ENCODE data around the gene DIDO1. TPM values are rescaled to one million over a fixed set of nuclear protein-coding genes. Genes with fewer than 3 reads are reported as not detected.

Gene DIDO1
- total RNA-seq, 1 experiment from 2014 or later: 27.8 TPM

- no peak for DNase-seq (ENCODE audit: extremely low read depth, low read depth)
Observed at GRCh38 chr20:62898093-62898964, 28.0 kb downstream of the DIDO1 start.

- DNase-seq (ENCODE audit: extremely low read depth, low read depth): no peak
Observed at GRCh38 chr20:62897666-62898065, 28.6 kb downstream of the DIDO1 start.

- no peak for DNase-seq (ENCODE audit: extremely low read depth, low read depth)
Observed at GRCh38 chr20:62896526-62896925, 29.8 kb downstream of the DIDO1 start.

GRCh38 chr20:62895539-62895938 is 30.8 kb downstream of the DIDO1 start:
- DNase-seq (ENCODE audit: extremely low read depth, low read depth): no peak

DNA sequence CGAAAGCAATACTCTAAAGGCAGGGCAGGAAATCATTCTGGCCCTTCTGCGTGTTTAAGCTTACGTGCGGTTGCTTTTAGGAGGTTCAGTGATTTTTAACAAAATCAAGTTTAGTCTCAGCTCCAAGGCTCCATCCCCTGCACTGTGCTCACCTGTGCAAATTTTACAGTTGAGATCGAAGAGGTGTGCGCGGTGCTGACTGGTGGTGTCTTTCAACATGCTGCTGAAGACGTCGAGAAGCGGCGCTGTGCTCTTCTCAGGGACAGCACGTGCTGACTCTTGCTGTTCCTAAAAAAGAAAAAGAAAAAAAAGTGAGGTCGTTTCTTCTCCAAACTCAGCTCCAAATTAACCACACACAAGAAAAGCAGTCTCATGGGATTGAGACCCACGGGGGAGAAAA is 32.0 kb downstream of the DIDO1 start:
- DNase-seq (ENCODE audit: extremely low read depth, low read depth): no peak

DNA sequence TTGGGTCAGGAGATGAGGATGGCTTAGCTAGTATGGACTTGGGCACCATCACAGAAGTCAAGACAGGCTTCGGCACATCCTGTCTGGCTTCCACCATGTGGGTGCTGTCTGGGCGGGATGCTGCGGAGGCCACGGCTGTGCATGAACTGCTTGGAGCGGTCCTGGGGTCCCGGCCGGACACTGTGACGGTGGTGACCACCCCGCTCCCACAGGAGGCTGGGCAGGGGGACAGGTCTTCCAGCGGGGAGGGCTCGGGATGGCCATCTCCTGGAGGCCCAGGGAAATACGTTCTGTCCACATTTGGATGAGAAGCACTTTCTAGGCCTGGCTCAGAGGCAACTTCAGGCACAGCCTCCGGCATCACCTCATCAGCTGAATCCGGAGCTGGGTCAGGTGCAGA is 32.6 kb downstream of the DIDO1 start:
- DNase-seq (ENCODE audit: extremely low read depth, low read depth): no peak

GRCh38 chr20:62892348-62893304 is 33.7 kb downstream of the DIDO1 start:
- DNase-seq (ENCODE audit: extremely low read depth, low read depth): no peak

- DNase-seq (ENCODE audit: extremely low read depth, low read depth): no peak
Observed at GRCh38 chr20:62891111-62891510, 35.2 kb downstream of the DIDO1 start.

- DNase-seq (ENCODE audit: extremely low read depth, low read depth): no peak
Observed at GRCh38 chr20:62890444-62890843, 35.9 kb downstream of the DIDO1 start.

DNA sequence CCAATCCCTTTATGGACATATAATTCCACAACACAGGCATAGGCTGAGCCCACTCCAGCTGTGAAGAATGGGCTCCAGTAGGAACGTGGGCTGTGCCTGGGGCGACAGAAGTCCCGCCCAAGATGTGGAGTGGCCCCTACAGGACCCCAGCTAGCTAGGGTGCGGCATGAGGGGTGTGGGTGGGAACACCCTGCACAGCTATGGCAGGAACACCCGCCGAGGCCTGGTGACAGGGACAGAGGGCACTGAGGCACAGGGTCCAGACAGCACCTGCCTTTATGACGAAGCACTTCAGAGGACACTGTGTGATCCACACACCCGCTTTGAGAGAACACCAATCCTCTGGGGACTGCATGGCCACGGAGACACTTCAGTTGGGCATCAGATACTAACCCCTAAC is 36.4 kb downstream of the DIDO1 start:
- no peak for DNase-seq (ENCODE audit: extremely low read depth, low read depth)

DNA sequence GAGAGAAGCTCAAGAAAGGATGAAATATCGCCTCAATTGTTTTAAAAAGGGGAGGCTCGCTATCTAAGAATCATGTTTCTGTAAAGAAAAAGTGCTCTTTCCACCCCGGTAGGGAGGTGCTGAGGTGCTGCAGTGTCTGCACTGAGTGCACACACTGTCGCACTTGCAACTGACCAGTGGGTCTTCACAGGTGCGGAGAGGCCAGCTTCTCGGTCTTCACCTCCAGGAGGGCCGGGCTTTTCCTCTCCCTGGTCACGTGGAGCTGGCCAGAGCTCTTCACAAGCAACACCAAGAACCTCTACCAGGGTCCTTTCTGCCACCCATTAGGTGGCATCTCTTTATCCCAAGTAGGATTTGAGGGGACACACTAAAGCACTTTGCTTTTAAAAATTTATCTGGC is 36.9 kb downstream of the DIDO1 start:
- no peak for DNase-seq (ENCODE audit: extremely low read depth, low read depth)

DNA sequence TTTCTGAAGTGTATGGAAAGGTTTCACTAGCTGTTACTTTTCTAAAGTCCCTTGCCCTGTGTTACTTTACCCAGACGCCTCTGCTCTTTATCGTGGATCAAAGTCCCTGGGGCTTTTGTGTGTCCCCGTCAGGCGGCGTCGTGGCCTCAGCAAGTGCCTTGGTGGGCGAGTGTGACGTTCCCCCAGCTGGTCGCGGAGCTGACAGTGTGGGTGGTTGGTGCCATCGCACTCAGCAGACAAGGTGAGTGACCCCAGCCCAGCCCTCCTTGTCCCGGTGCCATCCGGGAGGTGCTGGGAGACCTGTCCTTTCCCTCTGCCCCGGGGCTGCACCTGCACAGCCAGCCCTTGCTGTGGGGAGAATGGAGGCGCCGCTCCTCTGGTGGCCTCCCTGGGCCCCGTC is 37.4 kb downstream of the DIDO1 start:
- no peak for DNase-seq (ENCODE audit: extremely low read depth, low read depth)

DNA sequence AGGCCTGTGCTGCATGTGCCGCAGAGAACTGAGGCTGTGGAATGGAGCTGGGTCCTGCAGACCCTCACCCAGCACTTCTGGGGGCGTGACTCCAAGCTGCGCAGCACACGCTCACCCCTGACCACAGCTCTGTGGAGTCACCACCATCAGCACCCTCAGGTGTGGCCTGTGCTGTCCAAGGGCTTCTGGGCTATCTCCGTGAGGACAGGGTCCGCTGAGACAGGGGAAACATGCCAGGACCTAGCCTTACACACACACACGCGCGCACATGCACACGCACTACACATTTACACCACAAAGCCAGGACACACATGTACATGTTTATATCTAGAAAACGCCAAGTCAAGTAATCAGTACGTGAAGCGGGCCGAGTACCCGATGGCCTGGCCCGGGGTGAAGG is 37.9 kb downstream of the DIDO1 start:
- no peak for DNase-seq (ENCODE audit: extremely low read depth, low read depth)

GRCh38 chr20:62887860-62888239 is 38.5 kb downstream of the DIDO1 start:
- no peak for DNase-seq (ENCODE audit: extremely low read depth, low read depth)

DNA sequence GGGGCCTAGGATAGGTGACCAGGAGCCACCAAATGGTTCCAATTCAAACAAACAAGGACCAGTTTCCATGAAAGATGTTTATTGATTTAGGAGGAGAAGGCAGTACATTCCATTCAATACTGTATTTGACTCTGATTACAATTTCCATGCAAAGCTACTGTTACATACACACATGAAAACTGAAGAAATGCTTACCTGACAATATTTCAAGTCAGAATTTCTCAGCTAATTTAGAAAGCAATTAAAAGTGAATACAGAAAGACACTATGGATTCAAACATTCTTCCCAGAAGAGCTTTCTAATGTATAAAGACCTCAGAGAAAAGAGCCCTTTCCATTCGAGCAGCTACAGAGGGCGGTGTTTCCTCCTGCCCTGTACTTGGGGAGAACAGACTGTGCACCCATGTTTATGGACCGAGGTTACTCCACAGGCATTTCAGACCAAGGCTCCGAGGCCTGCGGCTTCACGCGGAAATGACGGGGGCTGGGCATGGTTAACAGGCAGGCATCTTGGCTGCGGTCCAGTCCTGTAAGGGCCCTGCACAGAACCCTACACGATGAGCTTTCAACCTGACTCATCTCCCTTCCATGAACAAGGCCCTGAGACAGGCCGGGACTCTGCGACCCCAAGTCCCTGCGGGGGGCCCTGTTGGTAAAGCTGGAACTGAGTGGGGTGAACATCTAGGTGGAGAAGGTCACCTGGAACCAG is 39.0 kb downstream of the DIDO1 start:
- DNase-seq (ENCODE audit: extremely low read depth, low read depth): no peak

- no peak for DNase-seq (ENCODE audit: extremely low read depth, low read depth)
Observed at GRCh38 chr20:62886709-62887058, 39.6 kb downstream of the DIDO1 start.

GRCh38 chr20:62885896-62886708 is 40.2 kb downstream of the DIDO1 start:
- no peak for DNase-seq (ENCODE audit: extremely low read depth, low read depth)

DNA sequence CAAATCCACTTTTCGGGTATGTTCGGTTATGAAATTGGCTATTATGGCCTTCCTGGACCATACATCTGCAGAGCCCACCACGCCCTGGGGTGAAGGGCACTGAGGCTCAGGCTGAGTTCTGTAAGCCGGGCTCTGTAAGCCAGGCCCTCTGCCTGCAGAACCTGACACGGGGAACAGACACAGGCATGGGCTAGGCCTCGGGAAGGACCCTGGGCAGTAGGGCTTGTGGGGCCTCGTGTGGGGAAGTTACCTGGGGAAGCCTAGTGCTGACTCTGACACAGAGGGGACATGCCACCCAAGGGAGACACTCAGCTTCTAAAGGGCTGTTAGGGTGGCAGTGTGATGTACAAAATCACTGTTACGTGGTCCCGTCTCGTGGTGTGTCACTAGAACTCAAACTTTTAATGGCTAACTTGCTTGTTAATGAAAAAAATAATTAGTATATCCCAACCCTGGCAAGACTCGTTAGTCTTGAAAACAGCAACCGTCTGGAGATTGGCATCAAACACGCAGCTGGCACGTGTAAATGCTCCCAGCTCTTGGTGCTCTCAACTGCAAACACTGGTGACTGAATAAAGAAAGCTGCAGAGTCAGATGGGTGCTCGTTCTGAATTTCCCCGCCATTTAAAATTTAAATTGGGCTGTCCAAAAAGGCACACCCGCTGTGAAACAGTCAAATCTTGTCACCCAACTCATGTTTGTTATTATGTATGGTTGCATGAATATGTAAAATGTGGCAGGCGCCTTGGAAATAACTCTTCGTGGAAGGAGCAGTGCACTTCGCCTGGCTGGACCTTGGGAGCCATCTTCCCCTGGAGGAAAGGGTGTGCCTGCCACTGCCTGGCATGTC is 41.0 kb downstream of the DIDO1 start:
- DNase-seq (ENCODE audit: extremely low read depth, low read depth): no peak

DNA sequence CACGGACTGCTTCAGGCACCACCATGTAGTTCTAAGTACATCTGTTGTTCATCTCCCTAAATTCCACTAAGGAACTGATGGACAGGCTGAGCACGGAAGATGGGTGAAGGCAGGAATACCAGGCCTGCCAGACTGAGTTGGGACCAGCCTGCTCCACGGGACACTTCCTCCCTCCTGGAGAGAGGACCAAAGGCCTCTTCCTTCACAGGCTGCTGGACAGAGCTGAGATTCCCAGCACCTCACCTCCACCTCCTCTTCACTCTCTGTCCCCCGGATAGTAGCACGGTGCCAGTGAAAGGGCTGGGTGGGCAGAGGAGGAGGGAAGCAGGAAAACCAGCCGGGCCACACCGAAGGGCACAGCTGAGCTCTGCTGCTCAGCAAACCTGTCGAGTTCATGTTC is 41.7 kb downstream of the DIDO1 start:
- no peak for DNase-seq (ENCODE audit: extremely low read depth, low read depth)

All from NCI-H460 (cell line).